OCI-LY7 (cell line): ENCODE results near the gene NR1I2. TPM values are rescaled to one million over a fixed set of nuclear protein-coding genes. Genes with fewer than 3 reads are reported as not detected.

Experiments
- BruUV-seq: library from RNA; stranded (reverse); fragments of 400-500 nt; replicated peaks from 2 replicates; lab custom pipeline; 2021; lab: Mats Ljungman, UMichigan
- CTCF ChIA-PET: fragments of 300-600 bp; sonication (Branson Sonifier 250); formaldehyde crosslinking; loops from one replicate; lab custom pipeline; 2022; ENCODE audit warnings: antibody characterized with exemption; ENCODE audit not compliant: unreplicated experiment; lab: Charles Lee
- POLR2A ChIA-PET: fragments of 300-600 bp; sonication (Branson Sonifier 250); formaldehyde crosslinking; loops from one replicate; lab custom pipeline; 2022; ENCODE audit warnings: antibody characterized with exemption; lab: Charles Lee
- DNase-seq: peaks from one replicate; pipeline ENCODE4 v3.0.0-alpha.2; 2015; ENCODE audit warnings: low spot score
- H2AFZ ChIP-seq: fragments of 200-600 bp; sonication (generic), shearing (Covaris generic); 2 replicates; pipeline ENCODE4 v1.6.1; 2014; ENCODE audit warnings: mild to moderate bottlenecking, antibody characterized with exemption, low read length, moderate library complexity
- H3K27ac ChIP-seq: fragments of 200-600 bp; sonication (generic); 2 replicates; pipeline ENCODE4 v1.5.1; 2014; ENCODE audit warnings: mixed run types, low read depth, mild to moderate bottlenecking, moderate library complexity, low read length, inconsistent platforms; ENCODE audit not compliant: poor library complexity, severe bottlenecking
- H3K36me3 ChIP-seq: fragments of 200-600 bp; sonication (generic); 2 replicates; pipeline ENCODE4 v1.6.1; 2014; ENCODE audit warnings: mild to moderate bottlenecking, antibody characterized with exemption, low read length, moderate library complexity, mixed read lengths; ENCODE audit not compliant: insufficient read depth
- H3K4me1 ChIP-seq: fragments of 200-600 bp; sonication (generic); 2 replicates; pipeline ENCODE4 v1.5.1; 2014; ENCODE audit warnings: mild to moderate bottlenecking, low read length; ENCODE audit not compliant: insufficient read depth, poor library complexity, severe bottlenecking
- H3K4me2 ChIP-seq: fragments of 200-600 bp; sonication (generic); 2 replicates; pipeline ENCODE4 v1.6.1; 2014; ENCODE audit warnings: mild to moderate bottlenecking, low read length
- H3K4me3 ChIP-seq: fragments of 200-600 bp; sonication (generic); 2 replicates; pipeline ENCODE4 v1.5.1; 2014; ENCODE audit warnings: mild to moderate bottlenecking, low read depth, low read length; ENCODE audit not compliant: poor library complexity, severe bottlenecking
- H3K79me2 ChIP-seq: fragments of 200-600 bp; sonication (generic); 2 replicates; pipeline ENCODE4 v1.6.1; 2016; ENCODE audit warnings: low read depth, mild to moderate bottlenecking, low read length, moderate library complexity, mixed read lengths; ENCODE audit not compliant: insufficient read depth
- H3K9me2 ChIP-seq: fragments of 200-600 bp; sonication (generic); 2 replicates; pipeline ENCODE4 v1.6.1; 2016; ENCODE audit warnings: mild to moderate bottlenecking, low read length, mixed read lengths; ENCODE audit not compliant: insufficient read depth
- H3K9me3 ChIP-seq: fragments of 200-600 bp; sonication (generic); 2 replicates; pipeline ENCODE4 v1.6.1; 2014; ENCODE audit warnings: mild to moderate bottlenecking, mixed run types, low read length, mixed read lengths
- H4K20me1 ChIP-seq: fragments of 200-600 bp; sonication (generic); 2 replicates; pipeline ENCODE4 v1.6.1; 2014; ENCODE audit warnings: mild to moderate bottlenecking, antibody characterized with exemption, low read length, moderate library complexity, mixed read lengths; ENCODE audit not compliant: insufficient read depth
- EZH2phosphoT487 ChIP-seq: fragments of 200-600 bp; sonication (generic); IDR thresholded peaks from 2 replicates; pipeline ENCODE4 v1.6.1; 2018; ENCODE audit warnings: low read depth, borderline replicate concordance, mild to moderate bottlenecking, mixed run types, antibody characterized with exemption, low read length, moderate library complexity, mixed read lengths
- intact Hi-C: fragments of 100-400 bp; cut with micrococcal nuclease; formaldehyde crosslinking; loops from one replicate; pipeline ENCODE4 v1.10.0; 2022; ENCODE audit not compliant: unreplicated experiment
- total RNA-seq, 2 experiments: library from RNA; depleted of rRNA in 1 of 2; stranded (reverse); fragments of >200 nt in 1 of 2; shearing (Covaris generic) in 1 of 2; gene quantifications; 2 replicates each; pipeline ENCODE4 v1.2.3, GENCODE V29; 2014 to 2022
- TF ChIP-seq, protein P1 (sequence below): fragments of 200-600 bp; sonication (generic); conservative IDR thresholded peaks from 2 replicates; pipeline ENCODE4 v1.5.1; 2014; ENCODE audit warnings: mild to moderate bottlenecking, antibody characterized with exemption, low read length, moderate library complexity, mixed read lengths

Gene NR1I2
- total RNA-seq, 2 experiments from 2014 or later, result not detected

DNA sequence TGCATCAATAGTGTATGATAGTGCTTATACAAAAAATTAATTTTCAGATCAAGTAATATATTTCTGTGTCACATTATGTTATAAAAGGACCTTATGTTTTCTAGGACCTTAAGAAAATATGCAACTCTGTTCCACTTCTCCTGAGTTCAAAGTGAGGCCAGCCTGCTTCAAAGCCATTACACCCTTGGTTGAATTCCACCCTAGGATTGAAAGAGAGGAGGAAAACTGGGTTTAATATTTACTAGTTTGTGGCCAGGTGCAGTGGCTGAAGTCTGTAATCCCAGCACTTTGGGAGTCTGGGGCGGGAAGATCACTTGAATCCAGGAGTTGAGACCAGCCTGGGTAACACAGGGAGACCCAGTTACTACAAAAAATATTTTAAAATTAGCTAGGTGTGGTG, 32.9 kb upstream of the NR1I2 start:
- intact Hi-C loops, result no loop called here
- BruUV-seq, result no TSS peak
- Histone ChIP-seq H3K79me2 (no peaks in the 10 kb centered on the region), H3K4me2 (no peak overlapping the region), H3K4me1 (no peaks in the 10 kb centered on the region), H3K4me3 (no peak overlapping the region), H2AFZ (no peak overlapping the region), H3K36me3 (no peaks in the 10 kb centered on the region), H3K27ac (no peak overlapping the region), H3K9me2 (no peaks in the 10 kb centered on the region), H4K20me1 (no peaks in the 10 kb centered on the region), H3K9me3 (no peaks in the 10 kb centered on the region)
- POLR2A ChIA-PET, result no interaction called here
- no peak for TF ChIP-seq EZH2phosphoT487
- TF ChIP-seq, protein P1, sequence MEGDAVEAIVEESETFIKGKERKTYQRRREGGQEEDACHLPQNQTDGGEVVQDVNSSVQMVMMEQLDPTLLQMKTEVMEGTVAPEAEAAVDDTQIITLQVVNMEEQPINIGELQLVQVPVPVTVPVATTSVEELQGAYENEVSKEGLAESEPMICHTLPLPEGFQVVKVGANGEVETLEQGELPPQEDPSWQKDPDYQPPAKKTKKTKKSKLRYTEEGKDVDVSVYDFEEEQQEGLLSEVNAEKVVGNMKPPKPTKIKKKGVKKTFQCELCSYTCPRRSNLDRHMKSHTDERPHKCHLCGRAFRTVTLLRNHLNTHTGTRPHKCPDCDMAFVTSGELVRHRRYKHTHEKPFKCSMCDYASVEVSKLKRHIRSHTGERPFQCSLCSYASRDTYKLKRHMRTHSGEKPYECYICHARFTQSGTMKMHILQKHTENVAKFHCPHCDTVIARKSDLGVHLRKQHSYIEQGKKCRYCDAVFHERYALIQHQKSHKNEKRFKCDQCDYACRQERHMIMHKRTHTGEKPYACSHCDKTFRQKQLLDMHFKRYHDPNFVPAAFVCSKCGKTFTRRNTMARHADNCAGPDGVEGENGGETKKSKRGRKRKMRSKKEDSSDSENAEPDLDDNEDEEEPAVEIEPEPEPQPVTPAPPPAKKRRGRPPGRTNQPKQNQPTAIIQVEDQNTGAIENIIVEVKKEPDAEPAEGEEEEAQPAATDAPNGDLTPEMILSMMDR, result no peak
- DNase-seq, result no peak
- CTCF ChIA-PET, result no interaction called here

- no peak overlapping the region for H2AFZ ChIP-seq
- BruUV-seq, result no TSS peak
Measured at GRCh38 chr3:119751423-119751822, 30.5 kb upstream of the NR1I2 start.

GRCh38 chr3:119759962-119760361, 21.9 kb upstream of the NR1I2 start:
- H3K36me3 ChIP-seq, result no peaks in the 10 kb centered on the region
- no peak overlapping the region for H3K4me3 ChIP-seq
- TF ChIP-seq EZH2phosphoT487, result no peak
- H3K9me2 ChIP-seq, result no peaks in the 10 kb centered on the region
- intact Hi-C loops, result no loop called here
- BruUV-seq, result no TSS peak
- CTCF ChIA-PET, result no interaction called here
- no peak overlapping the region for H2AFZ ChIP-seq
- H3K27ac ChIP-seq, result no peak overlapping the region
- no peaks in the 10 kb centered on the region for H3K79me2 ChIP-seq
- no peaks in the 10 kb centered on the region for H4K20me1 ChIP-seq
- no peak for DNase-seq
- POLR2A ChIA-PET, result no interaction called here
- H3K4me1 ChIP-seq, result no peaks in the 10 kb centered on the region
- no peaks in the 10 kb centered on the region for H3K9me3 ChIP-seq
- no peak overlapping the region for H3K4me2 ChIP-seq

More at GRCh38 chr3:119751423-119751822, 30.5 kb upstream of the NR1I2 start:
- no peak overlapping the region for H3K27ac ChIP-seq
- ChIA-PET POLR2A (interaction anchor here (0.5 kb wide), 1 partner anchor 11 kb away, joined by 3 read pairs; no protein-coding TSS in a partner anchor), CTCF (no interaction called here)
- intact Hi-C loops, result no loop called here
- no peak for DNase-seq
- no peaks in the 10 kb centered on the region for H3K9me2 ChIP-seq
- H3K4me2 ChIP-seq, result no peak overlapping the region
- no peaks in the 10 kb centered on the region for H3K9me3 ChIP-seq
- H3K4me3 ChIP-seq, result no peak overlapping the region
- no peaks in the 10 kb centered on the region for H3K79me2 ChIP-seq
- no peaks in the 10 kb centered on the region for H3K36me3 ChIP-seq
- H3K4me1 ChIP-seq, result no peaks in the 10 kb centered on the region
- TF ChIP-seq EZH2phosphoT487, result no peak
- TF ChIP-seq, protein P1, result no peak
- H4K20me1 ChIP-seq, result no peaks in the 10 kb centered on the region
